K562 (cell line): Measurements from ENCODE around the gene EXOC6. TPM values are rescaled to one million over a fixed set of nuclear protein-coding genes. Genes with fewer than 3 reads are reported as not detected.

ENCODE experiments used
- ARHGAP35 ChIP-seq: fragments of 450-650 bp; IDR thresholded peaks from 2 replicates; pipeline ENCODE4 v1.6.1; 2018; ENCODE audit not compliant: partially characterized antibody
- CEBPG ChIP-seq, 3 experiments: fragments of 200-800 bp in 1 of 3; sonication (Bioruptor generic) in 1 of 3; sonication (generic) in 1 of 3; formaldehyde crosslinking in 1 of 3; IDR thresholded peaks in 2 of 3; conservative IDR thresholded peaks in 1 of 3; 2 replicates each; pipeline versions ENCODE4 v1.6.1 to v1.8.0; 2016 to 2022; ENCODE audit warnings: missing compliant biosample characterization in 2 of 3, missing genetic modification characterization in 2 of 3, mild to moderate bottlenecking in 1 of 3, missing genetic modification reagents in 1 of 3
- MAFG ChIP-seq: fragments of 450-650 bp; conservative IDR thresholded peaks from 2 replicates; pipeline ENCODE4 v1.6.1; 2016; ENCODE audit warnings: missing genetic modification characterization, missing compliant biosample characterization
- MCM3 ChIP-seq: fragments of 450-650 bp; IDR thresholded peaks from 2 replicates; pipeline ENCODE4 v1.6.1; 2016
- MCM5 ChIP-seq: fragments of 450-650 bp; IDR thresholded peaks from 2 replicates; pipeline ENCODE4 v1.6.1; 2016; ENCODE audit warnings: low read depth
- PTBP1 ChIP-seq: fragments of 200-400 bp; formaldehyde crosslinking; IDR thresholded peaks from 2 replicates; pipeline ENCODE4 v1.6.1; 2017; ENCODE audit warnings: low read depth, low read length
- SMARCA4 ChIP-seq: fragments of 450-650 bp; IDR thresholded peaks from 2 replicates; pipeline ENCODE4 v1.6.1; 2016
- SMARCA5 ChIP-seq: fragments of 450-650 bp; IDR thresholded peaks from 2 replicates; pipeline ENCODE4 v1.6.1; 2016
- YY1 ChIP-seq, 3 experiments: IDR thresholded peaks; 2 replicates each; pipeline ENCODE4 v1.6.1; 2011; ENCODE audit warnings: low read length in 2 of 3, mild to moderate bottlenecking in 2 of 3, moderate library complexity in 2 of 3, borderline replicate concordance in 1 of 3, control low read depth in 1 of 3, low read depth in 1 of 3; ENCODE audit not compliant: insufficient read depth in 3 of 3, insufficient replicate concordance in 2 of 3, control insufficient read depth in 1 of 3, insufficient read length in 1 of 3; ENCODE audit errors: extremely low read depth in 1 of 3
- ZC3H4 ChIP-seq: sonication (generic); formaldehyde crosslinking; IDR thresholded peaks from 2 replicates; pipeline ENCODE4 v1.9.0; 2021; ENCODE audit warnings: missing genetic modification reagents, borderline replicate concordance
- ZNF133 ChIP-seq: fragments of 250-450 bp; sonication (Bioruptor Pico); IDR thresholded peaks from 2 replicates; pipeline ENCODE4 v1.4.0; 2020; ENCODE audit warnings: mild to moderate bottlenecking
- ZNF263 ChIP-seq: sonication (generic); formaldehyde crosslinking; IDR thresholded peaks from 2 replicates; pipeline ENCODE4 v1.8.0; 2022; ENCODE audit warnings: mild to moderate bottlenecking, missing genetic modification reagents, borderline replicate concordance
- ZNF561 ChIP-seq: fragments of 450-650 bp; formaldehyde crosslinking; conservative IDR thresholded peaks from 2 replicates; pipeline ENCODE4 v1.4.0; 2020; ENCODE audit warnings: mild to moderate bottlenecking, moderate library complexity
- polyA plus RNA-seq, 8 experiments: library from polyadenylated mRNA; depleted of rRNA in 4 of 8; stranded (reverse) in 5 of 8; unstranded in 3 of 8; fragments of >200 nt; fragmentation: Nextera tagmentation in 2 of 8; fragmentation: Illumina TruSeq in 1 of 8; extraction: Ambion mirVana in 2 of 8; extraction: Trizol in 1 of 8; gene quantifications; 2 replicates each; pipeline versions ENCODE4 v1.2.1 to v1.2.3, GENCODE V29; 2011 to 2014; ENCODE audit warnings: inconsistent platforms in 1 of 8, missing spikeins in 1 of 8
- total RNA-seq, 7 experiments: library from RNA; depleted of rRNA in 6 of 7; stranded (reverse); fragments of >200 nt in 6 of 7; fragmentation: Illumina TruSeq in 2 of 7; extraction: Trizol in 2 of 7; gene quantifications; 2 replicates each; pipeline versions ENCODE4 v1.2.1 to v1.2.3, GENCODE V29; 2011 to 2021; ENCODE audit warnings: low replicate concordance in 1 of 7
- TF ChIP-seq, protein P1 (sequence below): fragments of 450-650 bp; IDR thresholded peaks from 2 replicates; pipeline ENCODE4 v1.6.1; 2014; ENCODE audit warnings: low read depth, mild to moderate bottlenecking, moderate library complexity, borderline replicate concordance
- TF ChIP-seq, protein P2 (sequence below), 2 experiments: IDR thresholded peaks; 2 replicates each; pipeline ENCODE4 v1.6.1; 2012; ENCODE audit warnings: improper control_type of control experiment in 2 of 2, low read depth in 2 of 2, low read length in 2 of 2, borderline replicate concordance in 1 of 2

EXOC6 gene
- total and polyA plus RNA-seq, 9 of the 15 experiments (the other 6 are each of a cell fraction or from before 2014, with no cell fraction given) = 13.9 to 42.8 (median 24.9) TPM

DNA sequence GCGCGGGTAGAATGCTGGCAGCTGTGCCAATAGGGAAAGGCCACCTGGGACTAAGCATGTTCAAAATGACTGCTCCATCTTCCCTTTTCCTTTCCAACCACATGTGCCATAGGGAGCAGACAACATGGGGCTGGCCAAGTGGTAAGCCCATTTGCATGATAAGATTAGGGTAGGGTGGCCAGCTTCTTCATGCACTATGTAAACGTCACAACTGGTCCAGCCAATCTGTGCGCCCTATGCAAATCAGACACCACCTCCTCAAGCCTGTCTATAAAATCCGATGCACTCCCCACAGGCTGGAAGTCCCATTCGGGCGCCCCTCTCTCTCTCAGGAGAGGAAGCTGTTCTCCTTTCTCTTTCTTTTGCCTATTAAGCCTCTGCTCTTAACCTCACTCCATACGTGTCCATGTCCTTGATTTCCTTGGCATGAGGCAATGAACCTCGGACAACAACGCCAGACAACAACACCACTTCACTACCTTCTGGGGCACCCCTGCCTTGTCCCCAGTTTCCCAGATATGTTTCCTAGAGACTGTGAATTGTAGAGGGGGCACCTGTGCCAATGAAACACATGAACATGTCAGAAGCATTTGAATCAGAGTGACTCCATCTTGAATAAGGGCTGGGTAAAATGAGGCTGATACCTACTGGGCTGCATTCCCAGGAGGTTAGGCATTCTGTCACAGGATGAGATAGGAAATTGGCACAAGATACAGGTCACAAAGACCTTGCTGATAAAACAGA lies 19.1 kb upstream of the EXOC6 start (continued):
- TF ChIP-seq, protein P1, sequence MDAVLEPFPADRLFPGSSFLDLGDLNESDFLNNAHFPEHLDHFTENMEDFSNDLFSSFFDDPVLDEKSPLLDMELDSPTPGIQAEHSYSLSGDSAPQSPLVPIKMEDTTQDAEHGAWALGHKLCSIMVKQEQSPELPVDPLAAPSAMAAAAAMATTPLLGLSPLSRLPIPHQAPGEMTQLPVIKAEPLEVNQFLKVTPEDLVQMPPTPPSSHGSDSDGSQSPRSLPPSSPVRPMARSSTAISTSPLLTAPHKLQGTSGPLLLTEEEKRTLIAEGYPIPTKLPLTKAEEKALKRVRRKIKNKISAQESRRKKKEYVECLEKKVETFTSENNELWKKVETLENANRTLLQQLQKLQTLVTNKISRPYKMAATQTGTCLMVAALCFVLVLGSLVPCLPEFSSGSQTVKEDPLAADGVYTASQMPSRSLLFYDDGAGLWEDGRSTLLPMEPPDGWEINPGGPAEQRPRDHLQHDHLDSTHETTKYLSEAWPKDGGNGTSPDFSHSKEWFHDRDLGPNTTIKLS = no peak
- TF ChIP-seq SMARCA4 (no peak; the same call in none of the 2 replicates), MCM5 (no peak), SMARCA5 (peak; percentile 66), MCM3 (no peak), ARHGAP35 (no peak), MAFG (tag) (no peak), ZC3H4 (no peak), PTBP1 (peak; percentile 81; the same call in 1 of the 2 replicates), ZNF561 (no peak), CEBPG (CRISPR knock-in tag; IDR thresholded peaks at IDR 0.05) (no peak), CEBPG (tag; conservative IDR thresholded peaks at IDR 0.05 in 1 of 2, IDR thresholded peaks at IDR 0.05 in 1 of 2) (no peak), ZNF133 (CRISPR knock-in tag) (no peak), ZNF263 (CRISPR knock-in tag) (no peak), YY1 (IDR thresholded peaks at IDR 0.05; ENCODE audit: borderline replicate concordance in 1 of 3, control insufficient read depth in 1 of 3, extremely low read depth in 1 of 3, insufficient read depth in 3 of 3, insufficient read length in 1 of 3, insufficient replicate concordance in 2 of 3, low read depth in 1 of 3, low read length in 2 of 3) (peak in 1 of 3 experiments; percentile 78)
- TF ChIP-seq, protein P2, sequence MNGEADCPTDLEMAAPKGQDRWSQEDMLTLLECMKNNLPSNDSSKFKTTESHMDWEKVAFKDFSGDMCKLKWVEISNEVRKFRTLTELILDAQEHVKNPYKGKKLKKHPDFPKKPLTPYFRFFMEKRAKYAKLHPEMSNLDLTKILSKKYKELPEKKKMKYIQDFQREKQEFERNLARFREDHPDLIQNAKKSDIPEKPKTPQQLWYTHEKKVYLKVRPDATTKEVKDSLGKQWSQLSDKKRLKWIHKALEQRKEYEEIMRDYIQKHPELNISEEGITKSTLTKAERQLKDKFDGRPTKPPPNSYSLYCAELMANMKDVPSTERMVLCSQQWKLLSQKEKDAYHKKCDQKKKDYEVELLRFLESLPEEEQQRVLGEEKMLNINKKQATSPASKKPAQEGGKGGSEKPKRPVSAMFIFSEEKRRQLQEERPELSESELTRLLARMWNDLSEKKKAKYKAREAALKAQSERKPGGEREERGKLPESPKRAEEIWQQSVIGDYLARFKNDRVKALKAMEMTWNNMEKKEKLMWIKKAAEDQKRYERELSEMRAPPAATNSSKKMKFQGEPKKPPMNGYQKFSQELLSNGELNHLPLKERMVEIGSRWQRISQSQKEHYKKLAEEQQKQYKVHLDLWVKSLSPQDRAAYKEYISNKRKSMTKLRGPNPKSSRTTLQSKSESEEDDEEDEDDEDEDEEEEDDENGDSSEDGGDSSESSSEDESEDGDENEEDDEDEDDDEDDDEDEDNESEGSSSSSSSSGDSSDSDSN (IDR thresholded peaks at IDR 0.05; ENCODE audit: borderline replicate concordance in 1 of 2, low read depth in 2 of 2, low read length in 2 of 2) = no peak
